OCI-LY1 (cell line): ENCODE data around the gene AIF1.

ENCODE experiments used
- CTCF ChIP-seq: fragments of 200-600 bp; sonication (generic), shearing (Covaris generic); IDR thresholded peaks from 2 replicates; pipeline ENCODE4 v1.5.1; 2017; ENCODE audit warnings: mild to moderate bottlenecking, antibody characterized with exemption, low read length, moderate library complexity, mixed read lengths
- EZH2 ChIP-seq: fragments of 200-600 bp; sonication (generic), shearing (Covaris generic); IDR thresholded peaks from 2 replicates; pipeline ENCODE4 v1.8.0; 2017; ENCODE audit warnings: borderline replicate concordance, mixed run types, mild to moderate bottlenecking, antibody characterized with exemption, low read length, moderate library complexity, mixed read lengths

GRCh38 chr6:31575335-31575901 lies 39.6 kb upstream of the AIF1 start, which contains the start of gene TNF:
- no peak for TF ChIP-seq EZH2
- TF ChIP-seq CTCF = no peak
